Skeletal muscle tissue (tissue), 4 donors: ENCODE measurements around the gene BAIAP3. TPM values are rescaled to one million over a fixed set of nuclear protein-coding genes. Genes with fewer than 3 reads are reported as not detected.

Source experiments
- H3K27ac ChIP-seq: one replicate; pipeline ENCODE4 v1.7.0; 2013; ENCODE audit warnings: mild to moderate bottlenecking, low read depth, low read length, inconsistent platforms
- H3K27me3 ChIP-seq, 3 donors: one replicate each; pipeline ENCODE4 v1.7.0; 2013; ENCODE audit warnings: low read length in 3 of 3; ENCODE audit not compliant: control insufficient read depth in 3 of 3, insufficient read depth in 3 of 3
- H3K36me3 ChIP-seq, 3 donors: one replicate each; pipeline ENCODE4 v1.7.0; 2013; ENCODE audit warnings: low read length in 3 of 3; ENCODE audit not compliant: control insufficient read depth in 3 of 3, insufficient read depth in 3 of 3
- H3K4me1 ChIP-seq, 3 donors: one replicate each; pipeline ENCODE4 v1.7.0; 2013; ENCODE audit warnings: low read length in 3 of 3, mild to moderate bottlenecking in 3 of 3; ENCODE audit not compliant: control insufficient read depth in 3 of 3, insufficient read depth in 3 of 3
- H3K4me3 ChIP-seq, 3 donors: one replicate each; pipeline ENCODE4 v1.7.0; 2013; ENCODE audit warnings: low read length in 3 of 3
- H3K9ac ChIP-seq, 3 donors: one replicate each; pipeline ENCODE4 v1.7.0; 2013; ENCODE audit warnings: low read length in 3 of 3, mild to moderate bottlenecking in 3 of 3, moderate library complexity in 2 of 3, low read depth in 1 of 3
- H3K9me3 ChIP-seq, 3 donors: one replicate each; pipeline ENCODE4 v1.7.0; 2013; ENCODE audit warnings: low read length in 3 of 3; ENCODE audit not compliant: control insufficient read depth in 3 of 3
- total RNA-seq: library from RNA; depleted of rRNA; stranded (reverse); fragments of >200 nt; gene quantifications from one replicate; pipeline ENCODE4 v1.2.3, GENCODE V29; 2014
- donor health status: Osteomylitis.

Gene BAIAP3
- total RNA-seq, 1 donor from 2014 or later, result 1.0 TPM

DNA sequence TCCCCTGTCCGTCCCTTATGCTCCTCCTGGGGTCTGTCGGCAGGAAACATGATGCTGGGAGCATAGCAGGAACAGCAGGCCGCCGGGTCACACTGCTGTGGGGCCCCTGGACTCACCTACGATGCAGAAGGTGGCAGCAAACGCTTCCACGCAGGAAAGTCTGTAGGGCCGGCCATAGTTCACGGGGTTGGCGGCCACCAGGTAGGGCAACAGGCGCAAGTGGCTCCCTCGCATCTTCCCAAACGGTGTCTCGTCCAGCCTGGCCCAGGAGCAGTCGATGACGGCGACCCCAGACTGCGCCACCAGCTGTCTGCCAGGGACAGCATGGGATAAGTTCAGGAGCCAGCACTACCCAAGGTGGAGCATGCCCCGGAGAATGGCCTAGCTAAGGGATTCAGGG is 17.2 kb downstream of the BAIAP3 start:
- Histone ChIP-seq H3K4me1 (peaks cover 31 to 41% (median 32%) of the 10 kb centered on the region in 3 donors), H3K27ac (no peak overlapping the region), H3K36me3 (peaks cover 17 to 27% (median 21%) of the 10 kb centered on the region in 3 donors), H3K4me3 (peak overlapping the region; percentile 86 to 94 (median 92)), H3K27me3 (no peaks in the 10 kb centered on the region), H3K9me3 (no peaks in the 10 kb centered on the region), H3K9ac (peak overlapping the region in 2 of 3 donors; percentile 76 to 91)

DNA sequence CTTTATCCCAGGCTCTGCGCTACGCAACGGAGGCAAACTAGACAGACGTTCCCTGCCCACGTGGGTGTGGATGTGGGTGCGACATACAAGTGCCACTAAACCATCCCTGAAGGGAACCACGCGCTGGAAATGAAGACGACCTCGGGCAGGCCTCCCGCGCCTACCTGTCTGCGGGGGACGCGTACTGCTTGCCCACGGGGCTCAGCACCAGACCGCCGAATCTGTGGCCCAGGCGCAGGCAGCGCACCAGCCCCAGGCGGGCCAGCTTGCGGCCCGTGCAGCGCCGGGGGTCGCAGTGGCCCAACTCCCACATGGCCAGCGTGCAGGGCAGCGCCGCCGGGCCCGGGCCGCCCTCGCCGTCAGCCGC is 17.8 kb downstream of the BAIAP3 start:
- H3K4me1 ChIP-seq, result peaks cover 32 to 46% (median 35%) of the 10 kb centered on the region in 3 donors
- no peaks in the 10 kb centered on the region for H3K27me3 ChIP-seq
- H3K9ac ChIP-seq, result peak overlapping the region; percentile 76 to 91 (median 79)
- H3K9me3 ChIP-seq, result no peaks in the 10 kb centered on the region
- H3K4me3 ChIP-seq, result peak overlapping the region; percentile 86 to 94 (median 92)
- H3K36me3 ChIP-seq, result peaks cover 17 to 27% (median 21%) of the 10 kb centered on the region in 3 donors
- no peak overlapping the region for H3K27ac ChIP-seq

DNA sequence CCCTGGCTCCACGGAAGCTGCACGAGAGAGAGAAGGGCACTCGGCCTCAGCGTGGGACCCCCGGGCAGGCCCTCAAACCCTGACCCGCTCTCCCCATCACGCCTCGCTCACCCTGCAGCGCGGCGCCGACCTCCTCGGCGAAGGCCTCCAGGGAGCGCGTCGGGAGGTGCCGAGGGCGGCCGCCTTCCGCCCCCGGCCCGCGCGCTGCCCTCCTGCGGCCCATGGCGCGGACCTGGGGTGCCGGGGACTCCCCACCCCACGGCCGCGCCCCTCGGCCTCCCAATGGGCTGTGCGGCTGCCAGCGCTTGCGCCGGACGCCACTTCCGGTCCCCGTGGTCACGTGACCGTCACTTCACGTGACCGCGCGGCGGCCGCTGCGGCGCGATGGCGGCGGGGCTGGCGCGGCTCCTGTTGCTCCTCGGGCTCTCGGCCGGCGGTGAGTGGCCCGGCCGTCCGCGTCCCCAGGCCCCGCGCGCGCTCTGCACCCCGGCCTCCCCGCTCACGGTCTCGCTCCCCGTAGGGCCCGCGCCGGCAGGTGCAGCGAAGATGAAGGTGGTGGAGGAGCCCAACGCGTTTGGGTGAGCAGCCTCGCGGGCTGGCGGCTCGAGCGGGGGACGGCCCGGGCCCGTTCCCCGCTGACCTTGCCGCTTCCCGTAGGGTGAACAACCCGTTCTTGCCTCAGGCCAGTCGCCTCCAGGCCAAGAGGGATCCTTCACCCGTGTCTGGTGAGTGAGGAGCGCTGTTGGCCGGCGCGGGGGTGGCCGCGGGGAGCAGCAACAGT is 18.3 kb downstream of the BAIAP3 start, which contains the start of the genes GNPTG and TSR3:
TSS of gene GNPTG (plus strand) at position 350 of the 781 bp plus-strand sequence. CDS start at position 385, 35 bp downstream.
TSS of gene TSR3 (minus strand) at position 297 of the 781 bp plus-strand sequence. CDS start at position 223, 74 bp downstream.
- peak within 1 kb of the TSS; percentile 92 to 94 (median 93) for H3K4me3 ChIP-seq
- H3K9me3 ChIP-seq, result no peaks in the 10 kb centered on the region
- peaks cover 32 to 48% (median 35%) of the 10 kb centered on the region in 3 donors for H3K4me1 ChIP-seq
- H3K9ac ChIP-seq, result peak within 1 kb of the TSS; percentile 82 to 91 (median 87)
- no peak within 1 kb of the TSS for H3K27ac ChIP-seq
- H3K36me3 ChIP-seq, result peaks cover 17 to 27% (median 21%) of the 10 kb centered on the region in 3 donors
- H3K27me3 ChIP-seq, result no peaks in the 10 kb centered on the region

DNA sequence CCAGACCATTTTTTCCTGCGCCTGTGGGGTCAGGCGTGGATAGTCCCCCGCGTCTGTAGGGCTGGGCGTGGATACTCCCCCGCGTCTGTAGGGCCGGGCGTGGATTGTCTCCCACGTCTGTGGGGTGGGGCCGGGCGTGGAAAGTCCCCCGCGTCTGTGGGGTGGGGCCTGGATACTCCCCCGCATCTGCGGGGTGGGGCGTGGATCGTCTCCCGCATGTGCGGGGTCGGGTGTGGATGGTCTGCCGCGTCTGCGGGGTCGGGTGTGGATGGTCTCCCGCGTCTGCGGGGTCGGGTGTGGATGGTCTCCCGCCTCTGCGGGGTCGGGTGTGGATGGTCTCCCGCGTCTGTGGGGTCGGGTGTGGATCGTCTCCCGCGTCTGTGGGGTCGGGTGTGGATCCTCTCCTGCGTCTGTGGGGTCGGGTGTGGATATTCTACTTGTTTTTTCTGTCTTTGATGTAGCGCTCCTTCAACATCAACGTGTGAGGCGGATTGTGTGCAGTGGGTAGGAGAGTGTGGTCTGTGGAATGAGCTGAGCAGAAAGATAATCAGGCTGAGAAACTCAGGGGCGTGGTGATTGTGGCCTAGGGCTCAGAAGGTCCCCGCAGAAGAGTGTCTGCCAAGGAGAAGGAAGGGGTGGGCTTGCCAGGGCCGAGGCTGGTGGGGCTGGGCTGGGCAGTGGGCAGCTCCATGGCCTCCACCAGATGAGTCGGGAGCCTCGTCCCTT is 21.5 kb downstream of the BAIAP3 start:
- H3K27ac ChIP-seq, result no peak overlapping the region
- no peak overlapping the region for H3K9ac ChIP-seq
- peaks cover 3 to 11% (median 10%) of the 10 kb centered on the region in 3 donors for H3K36me3 ChIP-seq
- H3K4me3 ChIP-seq, result no peak overlapping the region
- H3K9me3 ChIP-seq, result no peaks in the 10 kb centered on the region
- no peaks in the 10 kb centered on the region for H3K27me3 ChIP-seq
- peaks cover 32 to 55% (median 35%) of the 10 kb centered on the region in 3 donors for H3K4me1 ChIP-seq

DNA sequence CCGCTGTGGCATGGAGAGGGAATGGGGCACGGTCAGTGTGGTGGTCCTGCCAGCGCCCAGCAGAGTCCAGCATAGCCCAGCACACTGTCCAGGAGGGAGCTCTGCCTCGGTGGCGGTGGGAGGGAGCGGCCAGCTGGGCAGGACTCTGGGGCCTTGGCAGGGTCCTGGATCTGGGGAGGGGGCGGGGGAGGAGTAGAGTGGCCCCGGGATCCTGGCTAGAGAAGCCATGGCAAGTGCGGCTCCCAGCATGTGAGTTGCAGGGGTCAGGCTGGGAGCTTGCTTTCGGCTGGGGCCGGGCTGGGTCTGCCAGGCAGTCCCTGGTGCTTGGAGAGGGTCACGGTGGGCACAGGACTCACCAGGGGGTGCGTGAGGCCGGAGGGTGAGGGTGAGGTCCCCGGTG is 22.1 kb downstream of the BAIAP3 start:
- Histone ChIP-seq H3K9me3 (no peaks in the 10 kb centered on the region), H3K4me1 (peaks cover 28 to 50% (median 30%) of the 10 kb centered on the region in 3 donors), H3K4me3 (no peak overlapping the region), H3K27me3 (no peaks in the 10 kb centered on the region), H3K27ac (no peak overlapping the region), H3K9ac (no peak overlapping the region), H3K36me3 (peaks cover 4 to 9% (median 4%) of the 10 kb centered on the region in 3 donors)

DNA sequence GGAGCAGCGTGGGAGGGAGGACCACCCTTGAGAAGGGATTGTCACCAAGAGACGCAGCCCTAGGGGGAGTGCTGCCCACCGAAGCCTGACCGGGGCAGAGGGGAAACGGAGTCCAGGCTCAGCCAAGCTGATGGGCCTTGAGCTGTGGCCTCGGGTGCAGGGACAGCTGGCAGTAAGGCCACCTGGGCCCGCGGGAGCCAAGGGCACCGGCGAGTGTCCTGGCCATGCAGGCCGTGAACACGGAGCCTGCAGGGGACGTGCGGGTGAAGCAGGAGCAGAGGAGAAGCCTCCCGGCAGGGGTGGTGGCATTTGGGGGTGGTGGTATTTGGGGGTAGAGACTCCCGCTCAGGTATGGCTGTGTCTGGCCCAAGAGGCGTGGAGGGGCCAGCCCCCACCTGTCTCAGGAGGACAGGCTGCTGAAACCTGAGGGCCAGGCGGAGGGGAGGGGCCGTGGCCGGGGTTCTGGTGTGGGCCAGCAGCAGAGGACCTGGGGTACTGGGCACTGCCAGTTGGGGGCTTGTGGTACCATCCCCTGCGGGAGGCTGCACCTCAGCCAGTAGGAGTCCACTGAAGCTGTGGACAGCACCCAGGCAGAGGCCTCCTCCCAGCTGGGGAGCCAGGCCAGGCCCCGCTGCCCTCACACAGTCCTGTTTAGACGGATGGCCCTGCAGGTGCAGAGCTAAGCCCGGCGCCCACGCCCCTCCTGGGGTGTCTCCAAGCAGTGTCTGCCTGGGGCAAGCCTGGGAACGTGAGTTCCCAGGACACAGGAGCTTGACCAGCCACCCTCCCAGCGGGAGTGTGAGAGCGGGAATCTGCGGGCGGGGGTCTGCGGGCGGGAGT is 22.8 kb downstream of the BAIAP3 start:
- Histone ChIP-seq H3K27me3 (no peaks in the 10 kb centered on the region), H3K4me1 (peaks cover 21 to 43% (median 23%) of the 10 kb centered on the region in 3 donors), H3K9ac (peak overlapping the region in 1 of 3 donors; percentile 8), H3K36me3 (peaks cover 3 to 13% (median 10%) of the 10 kb centered on the region in 3 donors), H3K27ac (no peak overlapping the region), H3K4me3 (no peak overlapping the region), H3K9me3 (no peaks in the 10 kb centered on the region)

DNA sequence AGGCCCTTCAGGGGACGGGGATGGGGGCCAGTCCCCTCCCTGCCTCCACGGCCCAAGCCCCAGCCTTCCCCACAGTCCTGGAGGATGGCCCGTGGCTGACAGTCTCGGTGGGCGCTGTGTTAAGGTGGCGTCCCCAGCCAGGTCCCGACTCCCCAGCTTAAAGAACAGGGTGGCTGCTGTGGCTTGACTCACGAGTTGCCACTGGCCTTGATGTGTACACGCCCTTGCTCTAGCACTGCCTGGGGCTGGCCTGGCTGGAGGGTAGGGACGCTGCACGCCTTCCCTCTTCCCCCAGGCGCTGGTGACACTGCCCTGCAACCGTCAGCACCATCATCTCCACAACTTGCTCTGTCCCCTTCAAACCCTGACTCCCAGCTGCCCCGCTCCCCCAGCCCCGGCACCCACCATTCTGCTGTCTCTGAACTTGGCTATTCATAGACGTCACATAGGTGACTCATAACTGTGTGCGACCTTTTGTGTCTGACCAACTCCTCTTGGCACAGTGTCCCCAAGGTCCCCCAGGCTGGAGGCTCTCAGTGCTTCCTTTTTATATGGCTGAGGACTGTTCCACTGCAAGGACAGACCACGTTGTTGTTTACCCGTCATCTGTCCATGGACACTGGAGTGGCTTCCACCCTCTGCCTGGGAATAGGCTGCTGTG is 24.6 kb downstream of the BAIAP3 start:
- Histone ChIP-seq H3K9me3 (no peaks in the 10 kb centered on the region), H3K4me1 (peaks cover 10 to 34% (median 18%) of the 10 kb centered on the region in 3 donors), H3K36me3 (peaks cover 16 to 25% (median 22%) of the 10 kb centered on the region in 3 donors), H3K27me3 (no peaks in the 10 kb centered on the region), H3K9ac (no peak overlapping the region), H3K27ac (no peak overlapping the region), H3K4me3 (no peak overlapping the region)

DNA sequence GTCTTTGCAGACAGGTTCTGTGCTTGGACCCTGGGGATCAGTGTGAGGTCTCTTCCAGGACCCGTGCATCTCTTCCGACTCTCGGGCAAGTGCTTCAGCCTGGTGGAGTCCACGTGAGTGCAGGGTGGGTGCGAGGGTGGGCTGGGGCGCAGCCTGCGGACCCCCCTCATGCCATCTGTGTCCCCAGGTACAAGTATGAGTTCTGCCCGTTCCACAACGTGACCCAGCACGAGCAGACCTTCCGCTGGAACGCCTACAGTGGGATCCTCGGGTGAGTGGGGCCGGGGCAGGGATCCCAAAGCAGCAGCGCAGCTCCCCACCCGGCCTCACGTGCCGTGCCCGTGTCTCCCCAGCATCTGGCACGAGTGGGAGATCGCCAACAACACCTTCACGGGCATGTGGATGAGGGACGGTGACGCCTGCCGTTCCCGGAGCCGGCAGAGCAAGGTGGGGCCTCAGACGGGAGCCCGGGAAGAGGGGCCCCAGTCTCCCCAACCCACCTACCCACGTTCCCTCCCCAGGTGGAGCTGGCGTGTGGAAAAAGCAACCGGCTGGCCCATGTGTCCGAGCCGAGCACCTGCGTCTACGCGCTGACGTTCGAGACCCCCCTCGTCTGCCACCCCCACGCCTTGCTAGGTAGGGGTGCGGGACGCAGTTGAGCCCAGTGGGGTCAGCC is 28.4 kb downstream of the BAIAP3 start:
- H3K9ac ChIP-seq, result no peak overlapping the region
- peaks cover 0 to 7% (median 5%) of the 10 kb centered on the region in 3 donors for H3K4me1 ChIP-seq
- H3K9me3 ChIP-seq, result no peaks in the 10 kb centered on the region
- peaks cover 39 to 57% (median 49%) of the 10 kb centered on the region in 3 donors for H3K36me3 ChIP-seq
- H3K4me3 ChIP-seq, result no peak overlapping the region
- H3K27ac ChIP-seq, result no peak overlapping the region
- no peaks in the 10 kb centered on the region for H3K27me3 ChIP-seq
